Suprapubic skin (tissue), 3 donors: ENCODE results near the gene BIRC3.

ENCODE experiments used
- EP300 ChIP-seq: sonication (generic); formaldehyde crosslinking; IDR thresholded peaks from one replicate; pipeline ENCODE4 v1.6.1; 2017; ENCODE audit warnings: antibody characterized with exemption
- POLR2A ChIP-seq, 2 donors: fragments of 450-650 bp; IDR thresholded peaks; one replicate each; pipeline ENCODE4 v1.6.1; 2017; ENCODE audit warnings: antibody characterized with exemption in 2 of 2, mild to moderate bottlenecking in 2 of 2, moderate library complexity in 2 of 2
- TF ChIP-seq, protein P1 (sequence below), 2 donors: fragments of 200-600 bp in 1 of 2; fragments of 450-650 bp in 1 of 2; sonication (generic) in 1 of 2; IDR thresholded peaks; one replicate each; pipeline ENCODE4 v1.5.1; 2016 to 2019; ENCODE audit warnings: antibody characterized with exemption in 2 of 2, mild to moderate bottlenecking in 1 of 2, moderate library complexity in 1 of 2

DNA sequence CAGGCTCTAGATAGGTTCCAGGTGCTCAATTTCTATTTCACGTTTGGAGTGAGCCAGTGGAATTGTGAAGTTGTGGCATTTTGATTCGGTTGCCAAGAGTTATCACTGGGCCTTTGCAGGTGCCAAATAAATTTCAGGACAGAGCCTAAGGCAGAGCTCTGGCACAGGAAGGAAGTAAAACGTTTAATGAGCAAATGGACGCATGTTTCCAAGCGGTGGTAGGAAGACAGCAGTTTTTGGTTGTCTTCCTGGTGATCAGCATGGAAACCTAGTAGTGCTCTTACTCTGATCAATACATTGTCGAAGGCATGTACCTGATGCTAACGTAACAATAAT is 452 bp downstream of the BIRC3 start:
- TF ChIP-seq, protein P1, sequence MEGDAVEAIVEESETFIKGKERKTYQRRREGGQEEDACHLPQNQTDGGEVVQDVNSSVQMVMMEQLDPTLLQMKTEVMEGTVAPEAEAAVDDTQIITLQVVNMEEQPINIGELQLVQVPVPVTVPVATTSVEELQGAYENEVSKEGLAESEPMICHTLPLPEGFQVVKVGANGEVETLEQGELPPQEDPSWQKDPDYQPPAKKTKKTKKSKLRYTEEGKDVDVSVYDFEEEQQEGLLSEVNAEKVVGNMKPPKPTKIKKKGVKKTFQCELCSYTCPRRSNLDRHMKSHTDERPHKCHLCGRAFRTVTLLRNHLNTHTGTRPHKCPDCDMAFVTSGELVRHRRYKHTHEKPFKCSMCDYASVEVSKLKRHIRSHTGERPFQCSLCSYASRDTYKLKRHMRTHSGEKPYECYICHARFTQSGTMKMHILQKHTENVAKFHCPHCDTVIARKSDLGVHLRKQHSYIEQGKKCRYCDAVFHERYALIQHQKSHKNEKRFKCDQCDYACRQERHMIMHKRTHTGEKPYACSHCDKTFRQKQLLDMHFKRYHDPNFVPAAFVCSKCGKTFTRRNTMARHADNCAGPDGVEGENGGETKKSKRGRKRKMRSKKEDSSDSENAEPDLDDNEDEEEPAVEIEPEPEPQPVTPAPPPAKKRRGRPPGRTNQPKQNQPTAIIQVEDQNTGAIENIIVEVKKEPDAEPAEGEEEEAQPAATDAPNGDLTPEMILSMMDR (IDR thresholded peaks at IDR 0.05), result no peak
- TF ChIP-seq POLR2A (IDR thresholded peaks at IDR 0.05) (no peak), EP300 (no peak)
